IMR-90 (cell line): Measurements from ENCODE around the gene ELF2. TPM values are rescaled to one million over a fixed set of nuclear protein-coding genes. Genes with fewer than 3 reads are reported as not detected.

Source experiments
- ATAC-seq: fragments of 200-7000 bp; cut with Tn5 transposase; 2 replicates; pipeline ENCODE4 v1.9.1; 2020; ENCODE audit warnings: low read depth, mild to moderate bottlenecking, moderate library complexity
- BruUV-seq: library from RNA; stranded (reverse); fragments of 400-500 nt; replicated peaks from 2 replicates; lab custom pipeline; 2021; lab: Mats Ljungman, UMichigan
- CTCF ChIA-PET: fragments of 300-600 bp; formaldehyde crosslinking; extraction: SDS; loops from one replicate; lab custom pipeline; 2021; ENCODE audit warnings: antibody characterized with exemption; lab: Yijun Ruan, JAX
- POLR2A ChIA-PET: fragments of 300-600 bp; sonication (Branson Sonifier 250); formaldehyde crosslinking; loops from one replicate; lab custom pipeline; 2022; ENCODE audit warnings: antibody characterized with exemption; ENCODE audit not compliant: unreplicated experiment; lab: Charles Lee
- DNase-seq: peaks from one replicate; pipeline ENCODE4 v3.0.0; 2013
- H2AFZ ChIP-seq: replicated peaks from 2 replicates; pipeline ENCODE3; 2013; ENCODE audit warnings: low read length, mild to moderate bottlenecking; ENCODE audit not compliant: poor library complexity
- H2AK5ac ChIP-seq: 2 replicates; pipeline ENCODE4 v1.6.1; 2013; ENCODE audit warnings: low read depth, low read length, inconsistent platforms
- H2AK9ac ChIP-seq: replicated peaks from 2 replicates; pipeline ENCODE3; 2013; ENCODE audit warnings: mild to moderate bottlenecking, low read depth, low read length, moderate library complexity; ENCODE audit not compliant: poor library complexity
- H2BK120ac ChIP-seq: 2 replicates; pipeline ENCODE4 v1.6.1; 2013; ENCODE audit warnings: low read depth, low read length, inconsistent platforms
- H2BK15ac ChIP-seq: 3 replicates; pipeline ENCODE4 v1.6.1; 2013; ENCODE audit warnings: low read depth, low read length, inconsistent platforms
- H2BK20ac ChIP-seq: 2 replicates; pipeline ENCODE4 v1.6.1; 2013; ENCODE audit warnings: low read depth, mild to moderate bottlenecking, inconsistent platforms, low read length, moderate library complexity
- H2BK5ac ChIP-seq: 2 replicates; pipeline ENCODE4 v1.6.1; 2013; ENCODE audit warnings: mild to moderate bottlenecking, low read depth, low read length, inconsistent platforms; ENCODE audit not compliant: poor library complexity, severe bottlenecking
- H3K14ac ChIP-seq: replicated peaks from 2 replicates; pipeline ENCODE4 v1.6.1; 2013; ENCODE audit warnings: low read depth, low read length, inconsistent platforms
- H3K18ac ChIP-seq: 2 replicates; pipeline ENCODE4 v1.6.1; 2013; ENCODE audit warnings: low read depth, low read length, control low read depth
- H3K23ac ChIP-seq: 2 replicates; pipeline ENCODE4 v1.6.1; 2013; ENCODE audit warnings: low read depth, low read length, inconsistent platforms
- H3K27ac ChIP-seq: 2 replicates; pipeline ENCODE4 v1.5.1; 2013; ENCODE audit warnings: mild to moderate bottlenecking, control low read depth, low read length; ENCODE audit not compliant: insufficient read depth
- H3K27me3 ChIP-seq: 2 replicates; pipeline ENCODE4 v1.6.1; 2013; ENCODE audit warnings: low read length; ENCODE audit not compliant: control insufficient read depth, insufficient read depth
- H3K36me3 ChIP-seq: 2 replicates; pipeline ENCODE4 v1.6.1; 2013; ENCODE audit warnings: low read length, mixed read lengths; ENCODE audit not compliant: control insufficient read depth, insufficient read depth
- H3K4ac ChIP-seq: 2 replicates; pipeline ENCODE4 v1.6.1; 2013; ENCODE audit warnings: low read depth, low read length, inconsistent platforms
- H3K4me1 ChIP-seq: 2 replicates; pipeline ENCODE4 v1.6.1; 2013; ENCODE audit warnings: low read length, mixed read lengths; ENCODE audit not compliant: control insufficient read depth, insufficient read depth
- H3K4me2 ChIP-seq: 2 replicates; pipeline ENCODE4 v1.6.1; 2013; ENCODE audit warnings: low read depth, mild to moderate bottlenecking, control low read depth, low read length, moderate library complexity
- H3K4me3 ChIP-seq: 2 replicates; pipeline ENCODE4 v1.5.1; 2013; ENCODE audit warnings: low read depth, mild to moderate bottlenecking, control low read depth, low read length, moderate library complexity; ENCODE audit not compliant: insufficient read depth
- H3K56ac ChIP-seq: 2 replicates; pipeline ENCODE4 v1.6.1; 2013; ENCODE audit warnings: low read length, inconsistent platforms; ENCODE audit not compliant: insufficient read depth; ENCODE audit errors: extremely low read depth
- H3K79me1 ChIP-seq, 2 experiments: 2 replicates each; pipeline ENCODE4 v1.6.1; 2013; ENCODE audit warnings: low read length in 2 of 2, inconsistent platforms in 1 of 2, low read depth in 1 of 2
- H3K9ac ChIP-seq: 2 replicates; pipeline ENCODE4 v1.6.1; 2013; ENCODE audit warnings: low read depth, low read length, control low read depth
- H3K9me1 ChIP-seq: 2 replicates; pipeline ENCODE4 v1.6.1; 2013; ENCODE audit warnings: low read length, inconsistent platforms; ENCODE audit not compliant: insufficient read depth
- H3K9me3 ChIP-seq: 2 replicates; pipeline ENCODE4 v1.6.1; 2013; ENCODE audit warnings: low read length; ENCODE audit not compliant: control insufficient read depth, insufficient read depth
- H4K20me1 ChIP-seq: 2 replicates; pipeline ENCODE4 v1.6.1; 2013; ENCODE audit warnings: low read length, inconsistent platforms; ENCODE audit not compliant: insufficient read depth
- H4K5ac ChIP-seq: 2 replicates; pipeline ENCODE4 v1.6.1; 2013; ENCODE audit warnings: mild to moderate bottlenecking, low read depth, low read length, control low read depth
- H4K8ac ChIP-seq, 2 experiments: 2 replicates each; pipeline ENCODE4 v1.6.1; 2013; ENCODE audit warnings: low read depth in 2 of 2, low read length in 2 of 2, control low read depth in 1 of 2, inconsistent platforms in 1 of 2
- H4K91ac ChIP-seq: 2 replicates; pipeline ENCODE4 v1.6.1; 2013; ENCODE audit warnings: low read depth, low read length, inconsistent platforms; ENCODE audit not compliant: insufficient read depth
- CEBPB ChIP-seq: IDR thresholded peaks from 2 replicates; pipeline ENCODE4 v1.6.1; 2012; ENCODE audit warnings: low read depth, low read length, improper control_type of control experiment
- CHD1 ChIP-seq: IDR thresholded peaks from 2 replicates; pipeline ENCODE4 v1.6.1; 2012; ENCODE audit warnings: low read depth, low read length, improper control_type of control experiment
- FOS ChIP-seq: fragments of 150-350 bp; IDR thresholded peaks from 2 replicates; pipeline ENCODE4 v1.6.1; 2016; ENCODE audit warnings: low read depth, low read length
- SMC3 ChIP-seq: fragments of 150-350 bp; IDR thresholded peaks from 2 replicates; pipeline ENCODE4 v1.6.1; 2016; ENCODE audit warnings: low read depth, mild to moderate bottlenecking, antibody characterized with exemption, low read length, moderate library complexity
- WGBS, 2 experiments: methylation state at CpG; one replicate each; pipeline versions ENCODE4 v1.1.5 to v1.1.7; 2013; ENCODE audit warnings: missing lambda C conversion rate in 2 of 2; ENCODE audit not compliant: insufficient read length in 1 of 2; ENCODE audit errors: extremely low coverage in 2 of 2; 5-methylcytosine and 5-hydroxymethylcytosine counted together
- dilution Hi-C: fragments of 300-500 bp; cut with HindIII; formaldehyde crosslinking; loops from one replicate; pipeline ENCODE4 v1.14.3; 2018; ENCODE audit warnings: low sequenced_read_pairs; ENCODE audit not compliant: unreplicated experiment
- in situ Hi-C: fragments of 300-500 bp; cut with MboI; formaldehyde crosslinking; loops from 3 replicates; pipeline ENCODE4 v1.14.3; 2019; ENCODE audit warnings: low sequenced_read_pairs, inconsistent platforms, mixed read lengths
- intact Hi-C: fragments of 100-400 bp; cut with micrococcal nuclease; formaldehyde crosslinking; loops from 2 replicates; pipeline ENCODE4 v1.10.0; 2022
- polyA plus RNA-seq, 3 experiments: library from polyadenylated mRNA; depleted of rRNA; stranded (reverse); fragments of >200 nt; gene quantifications; 2 replicates each; pipeline ENCODE4 v1.2.3, GENCODE V29; 2012; ENCODE audit warnings: low replicate concordance in 1 of 3
- total RNA-seq: library from RNA; depleted of rRNA; stranded (reverse); fragments of >200 nt; gene quantifications from 2 replicates; pipeline ENCODE4 v1.2.3, GENCODE V29; 2012
- TF ChIP-seq, protein P1 (sequence below): fragments of 150-350 bp; IDR thresholded peaks from 2 replicates; pipeline ENCODE4 v1.6.1; 2016; ENCODE audit warnings: low read depth, mild to moderate bottlenecking, low read length, moderate library complexity, borderline replicate concordance

The ELF2 gene
- total and polyA plus RNA-seq, 2 of the 4 experiments (the other 2 are of a cell fraction): 14.5 to 42.3 TPM

DNA sequence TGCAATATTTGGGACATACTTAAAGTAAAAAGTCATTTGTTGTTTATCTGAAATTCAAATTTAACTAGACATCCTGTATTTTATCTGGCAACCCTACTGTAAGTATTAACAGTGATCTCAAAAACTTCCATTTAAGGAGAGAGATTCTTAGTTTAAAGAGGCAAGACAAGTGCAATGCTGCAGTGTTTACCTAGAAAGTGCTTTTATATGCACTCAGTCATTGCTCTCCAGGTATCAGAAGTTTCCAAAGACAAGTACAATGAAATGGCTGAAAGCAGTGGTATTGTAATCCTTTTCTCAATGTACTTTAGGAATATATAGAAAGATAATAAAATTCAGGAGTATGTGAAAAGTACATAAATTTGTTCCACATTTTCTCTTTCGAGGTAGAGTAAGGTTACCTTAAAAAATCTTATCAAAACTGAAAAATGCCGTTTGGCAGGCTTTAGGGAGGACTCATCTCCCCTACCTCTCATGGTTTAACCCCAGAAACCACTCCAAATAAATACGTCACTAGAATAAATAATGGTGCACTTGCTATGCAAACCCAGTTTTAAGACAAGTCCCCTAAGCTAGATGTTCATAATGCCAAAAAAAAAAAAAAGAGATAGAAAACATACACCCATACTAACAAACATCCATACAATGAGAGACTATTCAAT, 45.7 kb downstream of the ELF2 start:
- H3K23ac ChIP-seq: no peak overlapping the region
- H2AK5ac ChIP-seq: no peak overlapping the region
- no peak overlapping the region for H2BK20ac ChIP-seq
- H3K79me1 ChIP-seq: peaks cover 0 to 2% of the 10 kb centered on the region in 2 experiments; a peak in 1 of 4 replicates
- no peak overlapping the region for H4K91ac ChIP-seq
- CTCF ChIA-PET: no interaction called here
- POLR2A ChIA-PET: no interaction called here
- dilution Hi-C loops (no loop called here), in situ Hi-C loops (no loop called here), intact Hi-C loops (no loop called here)
- no peaks in the 10 kb centered on the region for H3K4me1 ChIP-seq
- H3K56ac ChIP-seq: no peak overlapping the region
- no peak overlapping the region for H4K8ac ChIP-seq
- H2BK5ac ChIP-seq: no peak overlapping the region
- H3K18ac ChIP-seq: no peak overlapping the region
- H2BK15ac ChIP-seq: no peak overlapping the region
- H3K9me3 ChIP-seq: no peaks in the 10 kb centered on the region
- H3K4ac ChIP-seq: no peak overlapping the region
- H4K5ac ChIP-seq: no peak overlapping the region
- WGBS, 2 experiments: no CpG with 5 or more reads among the region's 3 CpGs
- no peaks in the 10 kb centered on the region for H3K27me3 ChIP-seq
- no peak for ATAC-seq
- DNase-seq: no peak
- 0 out of 2 replicates have a peak, but pooled peaks cover 3% of the 10 kb centered on the region for H3K9me1 ChIP-seq
- H3K14ac ChIP-seq: no peak overlapping the region
- H2AK9ac ChIP-seq: no peak overlapping the region
- peaks cover 3% of the 10 kb centered on the region; the same call in 1 of the 2 replicates for H3K36me3 ChIP-seq
- BruUV-seq: no TSS peak
- no peak overlapping the region for H3K9ac ChIP-seq
- H2AFZ ChIP-seq: no peak overlapping the region
- no peaks in the 10 kb centered on the region for H4K20me1 ChIP-seq
- H3K4me3 ChIP-seq: no peak overlapping the region
- no peak overlapping the region for H3K27ac ChIP-seq
- no peak for TF ChIP-seq CEBPB
- TF ChIP-seq SMC3: no peak
- TF ChIP-seq, protein P1, sequence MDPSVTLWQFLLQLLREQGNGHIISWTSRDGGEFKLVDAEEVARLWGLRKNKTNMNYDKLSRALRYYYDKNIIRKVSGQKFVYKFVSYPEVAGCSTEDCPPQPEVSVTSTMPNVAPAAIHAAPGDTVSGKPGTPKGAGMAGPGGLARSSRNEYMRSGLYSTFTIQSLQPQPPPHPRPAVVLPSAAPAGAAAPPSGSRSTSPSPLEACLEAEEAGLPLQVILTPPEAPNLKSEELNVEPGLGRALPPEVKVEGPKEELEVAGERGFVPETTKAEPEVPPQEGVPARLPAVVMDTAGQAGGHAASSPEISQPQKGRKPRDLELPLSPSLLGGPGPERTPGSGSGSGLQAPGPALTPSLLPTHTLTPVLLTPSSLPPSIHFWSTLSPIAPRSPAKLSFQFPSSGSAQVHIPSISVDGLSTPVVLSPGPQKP: no peak
- no peak for TF ChIP-seq CHD1
- TF ChIP-seq FOS: no peak
- no peak overlapping the region for H2BK120ac ChIP-seq
- no peak overlapping the region for H3K4me2 ChIP-seq
